Fibroblast of pulmonary artery (primary cell): ENCODE measurements around the gene HMGXB3.

ENCODE experiments used
- DNase-seq: peaks from one replicate; pipeline ENCODE4 v3.0.0-alpha.2; 2010; ENCODE audit warnings: low read depth
- H3K4me3 ChIP-seq: replicated peaks from 2 replicates; pipeline ENCODE4 v1.5.1; 2011; ENCODE audit warnings: low read depth, mild to moderate bottlenecking, control low read depth, low read length, moderate library complexity
- CTCF ChIP-seq: IDR thresholded peaks from 2 replicates; pipeline ENCODE4 v1.5.1; 2011; ENCODE audit warnings: mild to moderate bottlenecking, control low read depth, low read length, inconsistent platforms; ENCODE audit errors: missing control alignments

The HMGXB3 gene

GRCh38 chr5:150077996-150078801 is 77.7 kb downstream of the HMGXB3 start:
- H3K4me3 ChIP-seq, result no peak overlapping the region
- no peak for DNase-seq
- TF ChIP-seq CTCF, result no peak

- no peak for DNase-seq
- no peak for TF ChIP-seq CTCF
- H3K4me3 ChIP-seq, result no peak overlapping the region
Measured at GRCh38 chr5:150078802-150079689, 78.5 kb downstream of the HMGXB3 start.

GRCh38 chr5:150079909-150080461 is 79.4 kb downstream of the HMGXB3 start:
- DNase-seq, result no peak
- TF ChIP-seq CTCF, result no peak
- H3K4me3 ChIP-seq, result no peak overlapping the region

- TF ChIP-seq CTCF, result no peak
- no peak for DNase-seq
- H3K4me3 ChIP-seq, result no peak overlapping the region
Measured at GRCh38 chr5:150080696-150081435, 80.3 kb downstream of the HMGXB3 start.

- DNase-seq, result peak; percentile 52
- H3K4me3 ChIP-seq, result no peak overlapping the region
- no peak for TF ChIP-seq CTCF
Measured at GRCh38 chr5:150081541-150082283, 81.2 kb downstream of the HMGXB3 start.

- no peak for DNase-seq
- no peak overlapping the region for H3K4me3 ChIP-seq
- no peak for TF ChIP-seq CTCF
Measured at GRCh38 chr5:150082374-150082773, 81.8 kb downstream of the HMGXB3 start.
